ENCODE data around the gene BMPR2. TPM values are rescaled to one million over a fixed set of nuclear protein-coding genes. Genes with fewer than 3 reads are reported as not detected.
"Not testable (repeated sequence)": the region's sequence is repeated elsewhere in the genome, so short reads cannot be mapped to it uniquely, and the experiment has no call there.

BMPR2 gene
- total RNA-seq, 1 donor from 2014 or later, result 16.5 TPM

DNA sequence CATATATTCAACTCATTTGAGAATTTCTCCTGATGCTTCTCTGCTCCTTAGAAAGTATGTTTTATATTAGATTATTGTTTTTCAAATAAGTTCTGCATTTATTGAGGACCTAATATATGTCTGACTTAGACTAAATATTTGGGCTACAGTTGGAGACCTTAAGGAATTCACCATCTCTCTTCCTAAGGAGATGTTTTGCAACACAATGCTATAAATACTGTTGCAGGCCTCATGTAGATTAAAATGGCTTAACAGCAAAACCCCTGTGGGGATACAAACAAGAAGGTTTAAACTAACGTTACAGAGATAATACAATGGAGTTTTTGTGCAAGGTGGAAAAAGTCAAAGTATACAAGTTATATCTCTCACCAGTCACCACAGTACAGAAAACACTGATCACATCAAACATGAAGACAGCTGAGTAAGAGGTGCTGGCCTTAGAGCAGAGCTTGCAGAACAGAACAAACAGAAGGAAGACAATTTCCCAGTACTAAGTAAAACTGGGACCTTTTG is 20.1 kb upstream of the BMPR2 start:
- Mint-ChIP-seq H3K36me3 (ENCODE audit: low read depth) (no peaks in the 10 kb centered on the region), H3K9me3 (no peaks in the 10 kb centered on the region), H3K27ac (no peak overlapping the region), H3K27me3 (no peaks in the 10 kb centered on the region), H3K4me1 (no peaks in the 10 kb centered on the region), H3K4me3 (no peak overlapping the region)
- no peak for TF ChIP-seq CTCF (IDR thresholded peaks at IDR 0.05)
- DNase-seq (no peak), ATAC-seq (ENCODE audit: low read depth) (no peak)
- ChIA-PET POLR2A (no interaction called here), CTCF (no interaction called here)
- intact Hi-C loops (cut with micrococcal nuclease), result no loop called here

GRCh38 chr2:202358924-202359323 is 17.2 kb upstream of the BMPR2 start:
- CTCF ChIA-PET; DNase-seq; ATAC-seq (ENCODE audit: low read depth); POLR2A ChIA-PET; H3K4me3 Mint-ChIP-seq; H3K4me1 Mint-ChIP-seq; H3K36me3 Mint-ChIP-seq (ENCODE audit: low read depth); intact Hi-C loops (cut with micrococcal nuclease); H3K27me3 Mint-ChIP-seq; H3K9me3 Mint-ChIP-seq; H3K27ac Mint-ChIP-seq: not testable (repeated sequence)

DNA sequence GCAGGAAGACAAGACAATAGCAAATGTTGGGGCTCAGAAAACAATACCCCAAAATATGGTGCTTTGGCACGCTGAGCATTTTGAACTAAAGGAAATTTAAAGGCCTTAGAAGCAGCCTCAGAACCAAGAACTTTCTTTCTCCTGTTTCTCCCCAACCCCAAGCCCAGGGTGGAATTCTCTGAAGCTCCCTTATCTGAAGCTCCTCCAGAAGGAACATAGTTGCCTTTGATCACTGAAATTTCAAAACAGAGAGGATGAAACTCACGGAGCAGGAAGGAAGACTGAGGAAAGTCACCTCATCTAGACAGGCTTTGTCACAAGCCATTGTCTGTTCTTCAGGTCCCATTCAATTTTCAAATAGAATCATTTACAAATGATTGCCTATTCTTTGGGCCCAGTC is 15.5 kb upstream of the BMPR2 start:
- TF ChIP-seq CTCF (IDR thresholded peaks at IDR 0.05), result no peak
- intact Hi-C loops (cut with micrococcal nuclease), result no loop called here
- ChIA-PET CTCF (no interaction called here), POLR2A (no interaction called here)
- ATAC-seq (ENCODE audit: low read depth) (no peak), DNase-seq (no peak)
- Mint-ChIP-seq H3K27ac (no peak overlapping the region), H3K36me3 (ENCODE audit: low read depth) (no peaks in the 10 kb centered on the region), H3K4me1 (no peaks in the 10 kb centered on the region), H3K4me3 (no peak overlapping the region), H3K27me3 (no peaks in the 10 kb centered on the region), H3K9me3 (no peaks in the 10 kb centered on the region)

DNA sequence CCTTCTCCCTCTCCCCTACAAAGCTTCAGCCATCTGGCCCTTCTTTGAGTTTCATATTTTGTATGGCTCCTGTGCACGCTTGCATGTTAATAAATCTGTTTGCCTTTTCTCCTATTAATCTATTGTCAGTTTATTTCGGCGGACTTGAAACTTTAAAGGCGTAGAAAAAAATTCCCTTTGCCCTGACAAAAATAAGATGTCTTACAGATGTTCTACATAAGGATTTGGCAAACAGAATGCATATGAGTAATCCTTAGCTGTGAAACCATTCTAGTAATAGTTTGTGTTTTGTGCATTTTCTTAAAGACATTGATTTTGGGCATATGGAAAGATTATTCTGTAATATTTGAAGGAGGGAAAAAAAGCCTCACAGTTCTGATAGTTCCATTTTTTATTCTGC is 15.0 kb upstream of the BMPR2 start:
- Mint-ChIP-seq H3K27ac (no peak overlapping the region), H3K4me1 (no peaks in the 10 kb centered on the region), H3K9me3 (no peaks in the 10 kb centered on the region), H3K27me3 (no peaks in the 10 kb centered on the region), H3K36me3 (ENCODE audit: low read depth) (no peaks in the 10 kb centered on the region), H3K4me3 (no peak overlapping the region)
- ChIA-PET CTCF (no interaction called here), POLR2A (no interaction called here)
- intact Hi-C loops (cut with micrococcal nuclease), result no loop called here
- DNase-seq (no peak), ATAC-seq (ENCODE audit: low read depth) (no peak)
- TF ChIP-seq CTCF (IDR thresholded peaks at IDR 0.05), result no peak

- CTCF ChIA-PET, result no interaction called here
These were observed 2.6 kb upstream of the BMPR2 start for GRCh38 chr2:202373490-202373889.

DNA sequence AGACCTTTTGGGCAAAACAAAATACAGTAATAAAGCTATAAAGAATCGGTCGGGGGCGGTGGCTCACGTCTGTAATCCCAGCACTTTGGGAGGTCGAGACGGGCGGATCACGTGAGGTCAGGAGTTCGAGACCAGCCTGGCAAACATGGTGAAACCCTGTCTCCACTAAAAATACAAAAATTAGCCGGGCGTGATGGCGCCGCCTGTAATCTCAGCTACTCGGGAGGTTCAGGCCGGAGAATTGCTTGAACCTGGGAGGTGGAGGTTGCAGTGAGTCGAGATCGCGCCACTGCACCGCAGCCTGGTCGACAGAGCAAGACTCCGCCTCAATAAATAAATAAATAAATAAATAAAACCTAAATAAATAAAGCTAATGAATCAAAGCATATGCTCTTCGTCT is 1.7 kb upstream of the BMPR2 start:
- H3K27ac Mint-ChIP-seq; H3K27me3 Mint-ChIP-seq; ATAC-seq (ENCODE audit: low read depth); CTCF ChIA-PET; POLR2A ChIA-PET; H3K9me3 Mint-ChIP-seq; DNase-seq: not testable (repeated sequence)
- Mint-ChIP-seq H3K36me3 (ENCODE audit: low read depth) (peaks cover 15% of the 10 kb centered on the region), H3K4me1 (peaks cover 20% of the 10 kb centered on the region), H3K4me3 (peak overlapping the region; percentile 98)
- intact Hi-C loops (cut with micrococcal nuclease), result loop anchor here (10.0 kb wide), 1 partner anchor 380 kb away; no protein-coding TSS in a partner anchor

More at GRCh38 chr2:202373490-202373889, 2.6 kb upstream of the BMPR2 start:
- POLR2A ChIA-PET, result no interaction called here
- H3K27me3 Mint-ChIP-seq, result no peaks in the 10 kb centered on the region
- no peaks in the 10 kb centered on the region for H3K9me3 Mint-ChIP-seq
- H3K4me1 Mint-ChIP-seq, result peaks cover 14% of the 10 kb centered on the region
- DNase-seq (no peak), ATAC-seq (ENCODE audit: low read depth) (no peak)
- H3K36me3 Mint-ChIP-seq (ENCODE audit: low read depth), result peaks cover 16% of the 10 kb centered on the region
- TF ChIP-seq CTCF (IDR thresholded peaks at IDR 0.05), result no peak
- intact Hi-C loops (cut with micrococcal nuclease), result loop anchor here (10.0 kb wide), 1 partner anchor 381 kb away; no protein-coding TSS in a partner anchor
- no peak overlapping the region for H3K27ac Mint-ChIP-seq
- no peak overlapping the region for H3K4me3 Mint-ChIP-seq
